BLaER1 (cell line): ENCODE measurements around the gene MMRN2.
A peak's percentile ranks its signal among the peaks of the same experiment; 100 is the strongest.

Experiments used
- H3K27ac ChIP-seq: shearing (Covaris generic); formaldehyde crosslinking; 2 replicates; pipeline ENCODE4 v1.8.1; 2022
- H3K27me3 ChIP-seq: shearing (Covaris generic); formaldehyde crosslinking; 2 replicates; pipeline ENCODE4 v1.8.1; 2022
- H3K36me3 ChIP-seq: shearing (Covaris generic); formaldehyde crosslinking; 2 replicates; pipeline ENCODE4 v1.8.1; 2022
- H3K4me1 ChIP-seq: shearing (Covaris generic); formaldehyde crosslinking; 2 replicates; pipeline ENCODE4 v1.8.1; 2022
- H3K4me2 ChIP-seq: shearing (Covaris generic); formaldehyde crosslinking; 2 replicates; pipeline ENCODE4 v1.8.1; 2022
- H3K4me3 ChIP-seq: shearing (Covaris generic); formaldehyde crosslinking; 2 replicates; pipeline ENCODE4 v1.8.1; 2022
- H3K9ac ChIP-seq: shearing (Covaris generic); formaldehyde crosslinking; 2 replicates; pipeline ENCODE4 v1.8.1; 2022
- H3K9me3 ChIP-seq: shearing (Covaris generic); formaldehyde crosslinking; 2 replicates; pipeline ENCODE4 v1.8.1; 2022
- H4K20me1 ChIP-seq: shearing (Covaris generic); formaldehyde crosslinking; 2 replicates; pipeline ENCODE4 v1.8.1; 2022
- Cebpa-rat ChIP-seq: shearing (Covaris generic); IDR thresholded peaks from 2 replicates; pipeline ENCODE4 v1.8.1; 2022

Gene MMRN2

GRCh38 chr10:86970162-86970981, 13.0 kb upstream of the MMRN2 start:
- peak overlapping the region; percentile 65 for H3K4me3 ChIP-seq
- peaks cover 45% of the 10 kb centered on the region for H3K27me3 ChIP-seq
- H3K4me2 ChIP-seq: peak overlapping the region; percentile 84
- H3K9ac ChIP-seq: peak overlapping the region; percentile 71
- H3K36me3 ChIP-seq: no peaks in the 10 kb centered on the region
- peaks cover 4% of the 10 kb centered on the region; the same call in 1 of the 2 replicates for H3K9me3 ChIP-seq
- H3K27ac ChIP-seq: peak overlapping the region; percentile 71
- no peak for TF ChIP-seq Cebpa-rat
- no peaks in the 10 kb centered on the region for H4K20me1 ChIP-seq
- H3K4me1 ChIP-seq: peaks cover 35% of the 10 kb centered on the region

- no peak for TF ChIP-seq Cebpa-rat
- Histone ChIP-seq H3K36me3 (no peaks in the 10 kb centered on the region), H3K4me1 (peaks cover 38% of the 10 kb centered on the region), H3K9ac (no peak overlapping the region), H3K4me2 (no peak overlapping the region), H3K4me3 (no peak overlapping the region), H3K9me3 (peaks cover 4% of the 10 kb centered on the region; the same call in 1 of the 2 replicates), H3K27ac (no peak overlapping the region), H3K27me3 (peaks cover 45% of the 10 kb centered on the region), H4K20me1 (no peaks in the 10 kb centered on the region)
Measured at GRCh38 chr10:86969421-86970041, 12.1 kb upstream of the MMRN2 start.

GRCh38 chr10:86968994-86969355, 11.6 kb upstream of the MMRN2 start:
- TF ChIP-seq Cebpa-rat: no peak
- Histone ChIP-seq H4K20me1 (no peaks in the 10 kb centered on the region), H3K36me3 (no peaks in the 10 kb centered on the region), H3K4me1 (peaks cover 43% of the 10 kb centered on the region), H3K27ac (no peak overlapping the region), H3K4me2 (no peak overlapping the region), H3K9ac (no peak overlapping the region), H3K27me3 (peaks cover 45% of the 10 kb centered on the region), H3K9me3 (peaks cover 4% of the 10 kb centered on the region; the same call in 1 of the 2 replicates), H3K4me3 (no peak overlapping the region)

GRCh38 chr10:86968271-86968993, 11.0 kb upstream of the MMRN2 start, which contains the start of gene ADIRF:
ADIRF (plus strand) TSS chr10:86968482; CDS start chr10:86968545, 63 bp downstream.
- no peaks in the 10 kb centered on the region for H3K36me3 ChIP-seq
- peaks cover 4% of the 10 kb centered on the region; the same call in 1 of the 2 replicates for H3K9me3 ChIP-seq
- H3K9ac ChIP-seq: no peak within 1 kb of the TSS
- no peak within 1 kb of the TSS for H3K4me3 ChIP-seq
- H4K20me1 ChIP-seq: no peaks in the 10 kb centered on the region
- peaks cover 47% of the 10 kb centered on the region for H3K4me1 ChIP-seq
- TF ChIP-seq Cebpa-rat: no peak
- H3K27me3 ChIP-seq: peaks cover 45% of the 10 kb centered on the region
- H3K4me2 ChIP-seq: no peak within 1 kb of the TSS
- H3K27ac ChIP-seq: no peak within 1 kb of the TSS

- Histone ChIP-seq H3K36me3 (no peaks in the 10 kb centered on the region), H3K27ac (no peak overlapping the region), H4K20me1 (no peaks in the 10 kb centered on the region), H3K4me2 (no peak overlapping the region), H3K9me3 (peaks cover 4% of the 10 kb centered on the region; the same call in 1 of the 2 replicates), H3K4me1 (peaks cover 47% of the 10 kb centered on the region), H3K9ac (no peak overlapping the region), H3K27me3 (peaks cover 45% of the 10 kb centered on the region), H3K4me3 (no peak overlapping the region)
- TF ChIP-seq Cebpa-rat: no peak
Measured at GRCh38 chr10:86967481-86967941, 10.1 kb upstream of the MMRN2 start.

- TF ChIP-seq Cebpa-rat: no peak
- peaks cover 36% of the 10 kb centered on the region for H3K4me1 ChIP-seq
- no peak overlapping the region for H3K9ac ChIP-seq
- peak overlapping the region; percentile 47 for H3K4me2 ChIP-seq
- no peak overlapping the region for H3K4me3 ChIP-seq
- H3K9me3 ChIP-seq: no peaks in the 10 kb centered on the region
- no peaks in the 10 kb centered on the region for H3K36me3 ChIP-seq
- H4K20me1 ChIP-seq: no peaks in the 10 kb centered on the region
- peaks cover 37% of the 10 kb centered on the region for H3K27me3 ChIP-seq
- no peak overlapping the region for H3K27ac ChIP-seq
Measured at GRCh38 chr10:86965986-86966654, 8.7 kb upstream of the MMRN2 start.

GRCh38 chr10:86964847-86965190, 7.4 kb upstream of the MMRN2 start:
- peaks cover 24% of the 10 kb centered on the region for H3K27me3 ChIP-seq
- H4K20me1 ChIP-seq: no peaks in the 10 kb centered on the region
- H3K27ac ChIP-seq: no peak overlapping the region
- no peaks in the 10 kb centered on the region for H3K36me3 ChIP-seq
- peaks cover 25% of the 10 kb centered on the region for H3K4me1 ChIP-seq
- TF ChIP-seq Cebpa-rat: no peak
- no peak overlapping the region for H3K9ac ChIP-seq
- H3K9me3 ChIP-seq: no peaks in the 10 kb centered on the region
- no peak overlapping the region for H3K4me3 ChIP-seq
- peak overlapping the region; percentile 43 for H3K4me2 ChIP-seq

- Histone ChIP-seq H3K4me2 (peak overlapping the region; percentile 43), H3K4me3 (no peak overlapping the region), H3K27ac (no peak overlapping the region), H4K20me1 (no peaks in the 10 kb centered on the region), H3K9ac (no peak overlapping the region), H3K9me3 (no peaks in the 10 kb centered on the region), H3K36me3 (no peaks in the 10 kb centered on the region), H3K27me3 (peaks cover 19% of the 10 kb centered on the region), H3K4me1 (peaks cover 25% of the 10 kb centered on the region)
- no peak for TF ChIP-seq Cebpa-rat
Measured at GRCh38 chr10:86964061-86964846, 6.8 kb upstream of the MMRN2 start.

GRCh38 chr10:86963341-86963919, 6.0 kb upstream of the MMRN2 start:
- Histone ChIP-seq H3K9me3 (no peaks in the 10 kb centered on the region), H3K4me3 (no peak overlapping the region), H3K4me2 (no peak overlapping the region), H4K20me1 (no peaks in the 10 kb centered on the region), H3K27ac (no peak overlapping the region), H3K36me3 (no peaks in the 10 kb centered on the region), H3K9ac (no peak overlapping the region), H3K4me1 (peaks cover 25% of the 10 kb centered on the region), H3K27me3 (peaks cover 10% of the 10 kb centered on the region)
- TF ChIP-seq Cebpa-rat: no peak
